HepG2 (cell line): ENCODE data around the gene PHACTR1. TPM values are rescaled to one million over a fixed set of nuclear protein-coding genes. Genes with fewer than 3 reads are reported as not detected.

Source experiments
- ATAC-seq: fragments of 200-7000 bp; cut with Tn5 transposase; 3 replicates; pipeline ENCODE4 v1.9.1; 2020; ENCODE audit warnings: mild to moderate bottlenecking, moderate library complexity
- BruUV-seq: library from RNA; stranded (reverse); fragments of 400-500 nt; replicated peaks from 2 replicates; lab custom pipeline; 2021; lab: Mats Ljungman, UMichigan
- CTCF ChIA-PET: fragments of 300-600 bp; formaldehyde crosslinking; extraction: SDS; loops from one replicate; lab custom pipeline; 2021; ENCODE audit warnings: low total read pairs, inconsistent platforms, low intra/inter-chr PET ratio; lab: Yijun Ruan, JAX
- POLR2A ChIA-PET: fragments of 350-600 bp; sonication (Branson Sonifier 250); formaldehyde crosslinking; loops from one replicate; lab custom pipeline; 2020; ENCODE audit warnings: antibody characterized with exemption, inconsistent platforms; lab: Yijun Ruan, JAX
- DNase-seq: peaks from one replicate; pipeline ENCODE4 v3.0.0-alpha.2; 2015; ENCODE audit warnings: low spot score
- FAIRE-seq: peaks from 3 replicates; lab custom pipeline; 2011; peaks lifted over from hg19 to GRCh38; lab: Jason Lieb, UNC
- H2AFZ ChIP-seq: one replicate; pipeline ENCODE4 v1.6.1; 2011; ENCODE audit warnings: low read length, inconsistent platforms
- H3K27ac ChIP-seq: fragments of 300-600 bp; 3 replicates; pipeline ENCODE4 v1.8.0; 2011; ENCODE audit warnings: mixed run types, mild to moderate bottlenecking, mixed read lengths, low read length, inconsistent platforms; ENCODE audit not compliant: insufficient read depth; ENCODE audit errors: extremely low read length
- H3K27me3 ChIP-seq, 2 experiments: fragments of 200-600 bp in 1 of 2; 2 replicates in 1 of 2; 3 replicates in 1 of 2; pipeline versions ENCODE4 v1.6.0 to v1.8.0; 2011; ENCODE audit warnings: low read length in 2 of 2, mild to moderate bottlenecking in 2 of 2, moderate library complexity in 2 of 2, inconsistent platforms in 1 of 2; ENCODE audit not compliant: insufficient read depth in 2 of 2, control insufficient read depth in 1 of 2
- H3K36me3 ChIP-seq, 2 experiments: fragments of 200-600 bp in 1 of 2; replicated peaks in 1 of 2; 2 replicates in 1 of 2; 3 replicates in 1 of 2; pipeline versions ENCODE4 v1.5.1 to v1.8.0; 2011; ENCODE audit warnings: low read length in 2 of 2, inconsistent platforms in 1 of 2; ENCODE audit not compliant: insufficient read depth in 2 of 2, control insufficient read depth in 1 of 2
- H3K4me1 ChIP-seq: 2 replicates; pipeline ENCODE4 v1.5.1; 2012; ENCODE audit warnings: low read length, inconsistent platforms; ENCODE audit not compliant: insufficient read depth
- H3K4me2 ChIP-seq: 2 replicates; pipeline ENCODE4 v1.6.0; 2011; ENCODE audit warnings: low read depth, low read length, inconsistent platforms
- H3K4me3 ChIP-seq, 3 experiments: fragments of 200-600 bp in 1 of 3; sonication (generic), shearing (Covaris generic) in 1 of 3; replicated peaks in 1 of 3; 2 replicates each; pipeline ENCODE4 v1.5.1; 2011 to 2016; ENCODE audit warnings: low read length in 3 of 3, inconsistent platforms in 2 of 3, low read depth in 2 of 3, mild to moderate bottlenecking in 2 of 3, control low read depth in 1 of 3, mixed read lengths in 1 of 3; ENCODE audit not compliant: insufficient read depth in 1 of 3
- H3K79me2 ChIP-seq: one replicate; pipeline ENCODE4 v1.6.1; 2011; ENCODE audit warnings: low read length, inconsistent platforms; ENCODE audit not compliant: insufficient read depth
- H3K9ac ChIP-seq: 2 replicates; pipeline ENCODE4 v1.6.0; 2011; ENCODE audit warnings: mild to moderate bottlenecking, low read depth, low read length, inconsistent platforms; ENCODE audit not compliant: insufficient read depth
- H3K9me3 ChIP-seq: 2 replicates; pipeline ENCODE4 v1.5.1; 2012; ENCODE audit warnings: mild to moderate bottlenecking, low read length
- H4K20me1 ChIP-seq: 2 replicates; pipeline ENCODE4 v1.6.0; 2011; ENCODE audit warnings: inconsistent platforms, mild to moderate bottlenecking, low read length, moderate library complexity; ENCODE audit not compliant: insufficient read depth
- ARNT2 ChIP-seq: sonication (generic); formaldehyde crosslinking; IDR thresholded peaks from 2 replicates; pipeline ENCODE4 v1.8.0; 2022; ENCODE audit warnings: mild to moderate bottlenecking, low read depth, missing genetic modification reagents, moderate library complexity
- EZH2 ChIP-seq: conservative IDR thresholded peaks from 2 replicates; pipeline ENCODE4 v1.6.1; 2012; ENCODE audit warnings: mild to moderate bottlenecking, low read depth, low read length, moderate library complexity
- GABPB1 ChIP-seq: IDR thresholded peaks from 2 replicates; pipeline ENCODE4 v1.6.1; 2016; ENCODE audit warnings: mild to moderate bottlenecking, missing genetic modification reagents, moderate library complexity, missing compliant biosample characterization
- HNRNPL ChIP-seq: fragments of 200-400 bp; formaldehyde crosslinking; IDR thresholded peaks from 2 replicates; pipeline ENCODE4 v1.6.1; 2017; ENCODE audit warnings: mild to moderate bottlenecking, low read depth, low read length
- KDM5B ChIP-seq: sonication (generic); formaldehyde crosslinking; IDR thresholded peaks from 2 replicates; pipeline ENCODE4 v1.4.0; 2020; ENCODE audit warnings: missing genetic modification reagents, mild to moderate bottlenecking, borderline replicate concordance
- MED13 ChIP-seq: sonication (generic); formaldehyde crosslinking; IDR thresholded peaks from 2 replicates; pipeline ENCODE4 v1.5.0; 2020; ENCODE audit warnings: missing genetic modification reagents
- POLR2AphosphoS2 ChIP-seq: IDR thresholded peaks from 2 replicates; pipeline ENCODE4 v1.6.1; 2011; ENCODE audit warnings: low read depth, low read length, improper control_type of control experiment
- SPEN ChIP-seq: sonication (generic); formaldehyde crosslinking; IDR thresholded peaks from 2 replicates; pipeline ENCODE4 v1.5.1; 2020; ENCODE audit warnings: low read depth, mild to moderate bottlenecking, missing genetic modification reagents
- STAG1 ChIP-seq: sonication (generic); formaldehyde crosslinking; IDR thresholded peaks from 2 replicates; pipeline ENCODE4 v1.4.0; 2020; ENCODE audit warnings: missing genetic modification reagents
- XRCC5 ChIP-seq: fragments of 200-400 bp; formaldehyde crosslinking; optimal IDR thresholded peaks from 2 replicates; pipeline ENCODE3; 2017; ENCODE audit warnings: mild to moderate bottlenecking, low read length
- ZNF629 ChIP-seq: sonication (generic); formaldehyde crosslinking; conservative IDR thresholded peaks from 2 replicates; pipeline ENCODE4 v1.5.0; 2020; ENCODE audit warnings: missing genetic modification reagents
- WGBS: methylation state at CpG from one replicate; pipeline ENCODE4 v1.1.6; 2017; ENCODE audit warnings: low lambda C conversion rate; 5-methylcytosine and 5-hydroxymethylcytosine counted together
- in situ Hi-C: cut with HindIII; loops from 2 replicates; pipeline ENCODE4 v1.10.0; 2017; ENCODE audit warnings: low pct_unique_long_range_greater_than_20kb; ENCODE audit not compliant: extremely low pct_ligation_motif_present
- intact Hi-C: fragments of 100-400 bp; cut with micrococcal nuclease; formaldehyde crosslinking; loops from one replicate; pipeline ENCODE4 v1.10.0; 2022; ENCODE audit not compliant: unreplicated experiment
- polyA plus RNA-seq, 8 experiments: library from polyadenylated mRNA; depleted of rRNA in 3 of 8; stranded (reverse) in 7 of 8; unstranded in 1 of 8; fragments of >200 nt; fragmentation: Illumina TruSeq in 4 of 8; extraction: Trizol in 4 of 8; gene quantifications; 2 replicates each; pipeline versions ENCODE4 v1.2.1 to v1.2.3, GENCODE V29; 2011 to 2016; ENCODE audit warnings: low read depth in 4 of 8, missing spikeins in 1 of 8, mixed read lengths in 1 of 8; ENCODE audit not compliant: insufficient read depth in 1 of 8
- total RNA-seq, 5 experiments: library from RNA; depleted of rRNA; stranded (reverse); fragments of >200 nt; fragmentation: Illumina TruSeq; extraction: Trizol; gene quantifications; 2 replicates each; pipeline ENCODE4 v1.2.3, GENCODE V29; 2016; ENCODE audit warnings: low read depth in 1 of 5
- TF ChIP-seq, protein P1 (sequence below): sonication (generic); formaldehyde crosslinking; conservative IDR thresholded peaks from 2 replicates; pipeline ENCODE4 v1.5.0; 2020; ENCODE audit warnings: missing genetic modification reagents
- TF ChIP-seq, protein P2 (sequence below): sonication (generic); formaldehyde crosslinking; IDR thresholded peaks from 2 replicates; pipeline ENCODE4 v1.4.0; 2020; ENCODE audit warnings: mild to moderate bottlenecking, missing genetic modification reagents
- TF ChIP-seq, protein P3 (sequence below): sonication (generic); formaldehyde crosslinking; IDR thresholded peaks from 2 replicates; pipeline ENCODE4 v1.5.1; 2020; ENCODE audit warnings: mild to moderate bottlenecking, missing genetic modification reagents, moderate library complexity

The PHACTR1 gene
- total and polyA plus RNA-seq, 2 of the 13 experiments (the other 11 are each of a cell fraction or from before 2014, with no cell fraction given) = 0.09 TPM; not detected in 1

DNA sequence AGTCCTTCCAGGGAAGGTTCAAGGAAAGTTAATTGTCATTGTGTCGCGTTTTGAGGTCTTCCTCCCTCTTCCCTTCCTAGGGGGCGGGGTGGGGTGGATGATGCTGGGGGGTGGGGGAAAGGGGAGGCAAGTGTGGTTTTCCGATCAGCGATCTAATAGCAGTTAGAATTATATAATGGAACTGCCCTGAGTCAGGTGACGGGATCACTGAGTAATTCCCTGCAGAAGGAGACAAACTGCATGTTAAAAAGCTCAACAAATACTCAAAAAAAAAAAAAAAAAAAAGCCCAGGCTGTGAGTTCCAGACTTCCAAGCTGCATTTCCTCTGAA lies 240.4 kb downstream of the PHACTR1 start (continued):
- TF ChIP-seq, protein P1, sequence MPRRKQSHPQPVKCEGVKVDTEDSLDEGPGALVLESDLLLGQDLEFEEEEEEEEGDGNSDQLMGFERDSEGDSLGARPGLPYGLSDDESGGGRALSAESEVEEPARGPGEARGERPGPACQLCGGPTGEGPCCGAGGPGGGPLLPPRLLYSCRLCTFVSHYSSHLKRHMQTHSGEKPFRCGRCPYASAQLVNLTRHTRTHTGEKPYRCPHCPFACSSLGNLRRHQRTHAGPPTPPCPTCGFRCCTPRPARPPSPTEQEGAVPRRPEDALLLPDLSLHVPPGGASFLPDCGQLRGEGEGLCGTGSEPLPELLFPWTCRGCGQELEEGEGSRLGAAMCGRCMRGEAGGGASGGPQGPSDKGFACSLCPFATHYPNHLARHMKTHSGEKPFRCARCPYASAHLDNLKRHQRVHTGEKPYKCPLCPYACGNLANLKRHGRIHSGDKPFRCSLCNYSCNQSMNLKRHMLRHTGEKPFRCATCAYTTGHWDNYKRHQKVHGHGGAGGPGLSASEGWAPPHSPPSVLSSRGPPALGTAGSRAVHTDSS (CRISPR knock-in tag) = no peak
- TF ChIP-seq, protein P2, sequence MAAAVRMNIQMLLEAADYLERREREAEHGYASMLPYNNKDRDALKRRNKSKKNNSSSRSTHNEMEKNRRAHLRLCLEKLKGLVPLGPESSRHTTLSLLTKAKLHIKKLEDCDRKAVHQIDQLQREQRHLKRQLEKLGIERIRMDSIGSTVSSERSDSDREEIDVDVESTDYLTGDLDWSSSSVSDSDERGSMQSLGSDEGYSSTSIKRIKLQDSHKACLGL (CRISPR knock-in tag) = no peak
- TF ChIP-seq GABPB1 (CRISPR knock-in tag) = no peak

DNA sequence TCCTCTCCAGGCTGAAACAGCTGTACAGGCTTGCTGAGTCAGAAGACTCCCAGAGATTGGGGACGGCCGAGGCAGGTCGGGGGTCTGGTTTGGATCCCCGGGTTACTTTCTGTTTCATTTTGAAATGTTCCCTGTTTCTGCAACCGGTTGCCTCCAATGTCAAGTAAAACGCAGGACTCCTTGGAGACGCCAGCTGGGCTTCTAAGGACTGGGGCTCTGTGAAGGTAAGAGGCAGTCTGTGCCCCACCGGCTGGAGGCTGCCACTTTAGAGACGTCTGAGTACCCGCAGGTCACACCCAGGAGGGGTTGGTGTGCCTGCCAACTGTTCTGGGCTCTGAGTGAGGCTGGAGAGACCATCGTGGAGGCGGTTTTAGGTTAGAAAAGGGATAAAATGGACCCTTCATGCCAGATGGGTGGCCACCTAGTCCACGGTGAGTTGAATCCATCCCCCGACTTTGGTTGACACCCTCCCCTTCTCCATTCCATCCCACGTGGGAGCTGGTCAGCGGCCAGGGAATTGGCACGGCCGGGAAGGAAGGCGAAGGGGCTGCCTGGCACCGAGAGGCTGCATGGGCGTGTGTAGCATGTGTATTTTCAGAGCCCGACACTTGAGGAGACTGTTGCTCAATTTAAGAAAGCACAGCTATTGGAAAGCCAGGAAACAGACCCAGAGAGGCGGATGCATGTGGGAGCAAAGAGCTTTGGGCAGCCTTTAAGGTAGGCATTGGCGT lies 240.9 kb downstream of the PHACTR1 start:
- ATAC-seq (peak; percentile 84), FAIRE-seq (no peak), DNase-seq (no peak)
- POLR2A ChIA-PET = no interaction called here
- no peak overlapping the region for H3K27ac ChIP-seq
- H2AFZ ChIP-seq = no peak overlapping the region
- H4K20me1 ChIP-seq = no peaks in the 10 kb centered on the region
- peak overlapping the region; percentile 50 to 62 (median 53) for H3K4me3 ChIP-seq
- H3K9me3 ChIP-seq = no peaks in the 10 kb centered on the region
- H3K4me1 ChIP-seq = 0 out of 2 replicates have a peak, but pooled peaks cover 9% of the 10 kb centered on the region
- BruUV-seq = no TSS peak
- no peaks in the 10 kb centered on the region for H3K36me3 ChIP-seq
- 0 out of 2 replicates have a peak, but pooled peaks have one; percentile 38 for TF ChIP-seq HNRNPL
- TF ChIP-seq ZNF629 (CRISPR knock-in tag) = no peak
- TF ChIP-seq POLR2AphosphoS2 = no peak
- TF ChIP-seq SPEN (CRISPR knock-in tag) = no peak
- no peak for TF ChIP-seq STAG1 (CRISPR knock-in tag)
- peak; percentile 31 for TF ChIP-seq XRCC5
- no peak for TF ChIP-seq MED13 (CRISPR knock-in tag)
- 0 out of 2 replicates have a peak, but pooled peaks have one; percentile 70 for TF ChIP-seq EZH2
- 0 out of 2 replicates have a peak, but pooled peaks have one; percentile 35 for TF ChIP-seq KDM5B (CRISPR knock-in tag)
- TF ChIP-seq ARNT2 = no peak
- TF ChIP-seq, protein P3, sequence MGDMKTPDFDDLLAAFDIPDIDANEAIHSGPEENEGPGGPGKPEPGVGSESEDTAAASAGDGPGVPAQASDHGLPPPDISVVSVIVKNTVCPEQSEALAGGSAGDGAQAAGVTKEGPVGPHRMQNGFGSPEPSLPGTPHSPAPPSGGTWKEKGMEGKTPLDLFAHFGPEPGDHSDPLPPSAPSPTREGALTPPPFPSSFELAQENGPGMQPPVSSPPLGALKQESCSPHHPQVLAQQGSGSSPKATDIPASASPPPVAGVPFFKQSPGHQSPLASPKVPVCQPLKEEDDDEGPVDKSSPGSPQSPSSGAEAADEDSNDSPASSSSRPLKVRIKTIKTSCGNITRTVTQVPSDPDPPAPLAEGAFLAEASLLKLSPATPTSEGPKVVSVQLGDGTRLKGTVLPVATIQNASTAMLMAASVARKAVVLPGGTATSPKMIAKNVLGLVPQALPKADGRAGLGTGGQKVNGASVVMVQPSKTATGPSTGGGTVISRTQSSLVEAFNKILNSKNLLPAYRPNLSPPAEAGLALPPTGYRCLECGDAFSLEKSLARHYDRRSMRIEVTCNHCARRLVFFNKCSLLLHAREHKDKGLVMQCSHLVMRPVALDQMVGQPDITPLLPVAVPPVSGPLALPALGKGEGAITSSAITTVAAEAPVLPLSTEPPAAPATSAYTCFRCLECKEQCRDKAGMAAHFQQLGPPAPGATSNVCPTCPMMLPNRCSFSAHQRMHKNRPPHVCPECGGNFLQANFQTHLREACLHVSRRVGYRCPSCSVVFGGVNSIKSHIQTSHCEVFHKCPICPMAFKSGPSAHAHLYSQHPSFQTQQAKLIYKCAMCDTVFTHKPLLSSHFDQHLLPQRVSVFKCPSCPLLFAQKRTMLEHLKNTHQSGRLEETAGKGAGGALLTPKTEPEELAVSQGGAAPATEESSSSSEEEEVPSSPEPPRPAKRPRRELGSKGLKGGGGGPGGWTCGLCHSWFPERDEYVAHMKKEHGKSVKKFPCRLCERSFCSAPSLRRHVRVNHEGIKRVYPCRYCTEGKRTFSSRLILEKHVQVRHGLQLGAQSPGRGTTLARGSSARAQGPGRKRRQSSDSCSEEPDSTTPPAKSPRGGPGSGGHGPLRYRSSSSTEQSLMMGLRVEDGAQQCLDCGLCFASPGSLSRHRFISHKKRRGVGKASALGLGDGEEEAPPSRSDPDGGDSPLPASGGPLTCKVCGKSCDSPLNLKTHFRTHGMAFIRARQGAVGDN (CRISPR knock-in tag) = 0 out of 2 replicates have a peak, but pooled peaks have one; percentile 27
- CTCF ChIA-PET = no interaction called here
- H3K27me3 ChIP-seq = peaks cover 7 to 42% of the 10 kb centered on the region in 2 experiments
- WGBS = 3% methylated on average over 20 of the region's 24 CpGs
- H3K79me2 ChIP-seq = no peaks in the 10 kb centered on the region
- H3K9ac ChIP-seq = no peak overlapping the region
- in situ Hi-C loops (no loop called here), intact Hi-C loops (no loop called here)
- H3K4me2 ChIP-seq = peak overlapping the region; percentile 58
